H9 (cell line): ENCODE results near the gene ARHGAP12. TPM values are rescaled to one million over a fixed set of nuclear protein-coding genes. Genes with fewer than 3 reads are reported as not detected.
"Not testable (repeated sequence)": the region's sequence is repeated elsewhere in the genome, so short reads cannot be mapped to it uniquely, and the experiment has no call there.

Experiments
- DNase-seq: peaks from one replicate; pipeline ENCODE4 v3.0.0-alpha.2; 2017
- H2AFZ ChIP-seq: one replicate; pipeline ENCODE4 v1.6.1; 2013; ENCODE audit warnings: mild to moderate bottlenecking, low read length, control low read depth, moderate library complexity
- H2AK5ac ChIP-seq: 2 replicates; pipeline ENCODE4 v1.6.1; 2013; ENCODE audit warnings: low read length, control low read depth, mixed read lengths; ENCODE audit not compliant: insufficient read length
- H2BK120ac ChIP-seq: one replicate; pipeline ENCODE4 v1.6.1; 2013; ENCODE audit warnings: low read depth, mild to moderate bottlenecking, low read length, control low read depth, inconsistent platforms; ENCODE audit not compliant: poor library complexity, severe bottlenecking
- H2BK12ac ChIP-seq: 2 replicates; pipeline ENCODE4 v1.6.1; 2013; ENCODE audit warnings: low read length, control low read depth, mixed read lengths, low read depth; ENCODE audit not compliant: insufficient read length
- H2BK15ac ChIP-seq: 2 replicates; pipeline ENCODE4 v1.6.1; 2013; ENCODE audit warnings: low read depth, low read length, control low read depth
- H2BK20ac ChIP-seq: one replicate; pipeline ENCODE4 v1.6.1; 2013; ENCODE audit warnings: low read depth, mild to moderate bottlenecking, low read length, control low read depth, inconsistent platforms; ENCODE audit not compliant: poor library complexity, severe bottlenecking
- H2BK5ac ChIP-seq: 2 replicates; pipeline ENCODE4 v1.6.1; 2013; ENCODE audit warnings: low read length, control low read depth, mixed read lengths; ENCODE audit not compliant: insufficient read length
- H3K14ac ChIP-seq: 2 replicates; pipeline ENCODE4 v1.6.1; 2013; ENCODE audit warnings: low read length, control low read depth; ENCODE audit not compliant: insufficient read depth
- H3K18ac ChIP-seq: 2 replicates; pipeline ENCODE4 v1.6.1; 2013; ENCODE audit warnings: low read depth, mild to moderate bottlenecking, mixed read lengths, low read length, control low read depth; ENCODE audit not compliant: insufficient read length
- H3K23ac ChIP-seq: 2 replicates; pipeline ENCODE4 v1.6.1; 2013; ENCODE audit warnings: low read length, control low read depth, mixed read lengths, low read depth; ENCODE audit not compliant: insufficient read length
- H3K23me2 ChIP-seq: 2 replicates; pipeline ENCODE4 v1.6.1; 2013; ENCODE audit warnings: low read depth, mild to moderate bottlenecking, mixed read lengths, low read length, control low read depth; ENCODE audit not compliant: insufficient read length, poor library complexity, severe bottlenecking
- H3K27ac ChIP-seq: 2 replicates; pipeline ENCODE4 v1.5.1; 2013; ENCODE audit warnings: low read length, control low read depth, mixed read lengths, low read depth; ENCODE audit not compliant: insufficient read length
- H3K27me3 ChIP-seq: 2 replicates; pipeline ENCODE4 v1.6.1; 2013; ENCODE audit warnings: low read length, control low read depth, inconsistent platforms; ENCODE audit not compliant: insufficient read depth
- H3K4ac ChIP-seq: 2 replicates; pipeline ENCODE4 v1.6.1; 2013; ENCODE audit warnings: low read depth, mild to moderate bottlenecking, control low read depth, inconsistent platforms, low read length, moderate library complexity
- H3K4me1 ChIP-seq: 2 replicates; pipeline ENCODE4 v1.6.1; 2013; ENCODE audit warnings: low read length, control low read depth, inconsistent platforms; ENCODE audit not compliant: insufficient read depth
- H3K4me2 ChIP-seq: 2 replicates; pipeline ENCODE4 v1.6.1; 2013; ENCODE audit warnings: low read length, control low read depth, mixed read lengths; ENCODE audit not compliant: insufficient read length, insufficient read depth
- H3K56ac ChIP-seq: 2 replicates; pipeline ENCODE4 v1.6.1; 2013; ENCODE audit warnings: low read depth, mild to moderate bottlenecking, mixed read lengths, low read length, control low read depth; ENCODE audit not compliant: insufficient read length
- H3K79me1 ChIP-seq: 2 replicates; pipeline ENCODE4 v1.6.1; 2013; ENCODE audit warnings: low read depth, mild to moderate bottlenecking, moderate library complexity, low read length, control low read depth, inconsistent platforms; ENCODE audit not compliant: insufficient read depth, poor library complexity, severe bottlenecking
- H3K79me2 ChIP-seq: 2 replicates; pipeline ENCODE4 v1.6.1; 2013; ENCODE audit warnings: low read length, control low read depth, inconsistent platforms; ENCODE audit not compliant: insufficient read depth
- H3K9ac ChIP-seq: 2 replicates; pipeline ENCODE4 v1.6.1; 2013; ENCODE audit warnings: low read length, control low read depth, mixed read lengths; ENCODE audit not compliant: insufficient read length; ENCODE audit errors: extremely low read depth
- H3K9me3 ChIP-seq: one replicate; pipeline ENCODE4 v1.6.1; 2013; ENCODE audit warnings: low read depth, low read length, inconsistent platforms; ENCODE audit not compliant: control insufficient read depth
- H3T11ph ChIP-seq: one replicate; pipeline ENCODE4 v1.6.1; 2013; ENCODE audit warnings: mild to moderate bottlenecking, low read length, control low read depth, inconsistent platforms
- H4K20me1 ChIP-seq: one replicate; pipeline ENCODE4 v1.6.1; 2013; ENCODE audit not compliant: control insufficient read depth, insufficient read length, insufficient read depth
- H4K5ac ChIP-seq: 2 replicates; pipeline ENCODE4 v1.6.1; 2013; ENCODE audit warnings: low read depth, mild to moderate bottlenecking, mixed read lengths, low read length, control low read depth; ENCODE audit not compliant: insufficient read length
- H4K8ac ChIP-seq: replicated peaks from 2 replicates; pipeline ENCODE4 v1.6.1; 2013; ENCODE audit warnings: low read length, control low read depth, mixed read lengths, low read depth; ENCODE audit not compliant: insufficient read length
- H4K91ac ChIP-seq: 2 replicates; pipeline ENCODE4 v1.6.1; 2013; ENCODE audit warnings: low read depth, mild to moderate bottlenecking, moderate library complexity, mixed read lengths, low read length, control low read depth; ENCODE audit not compliant: insufficient read length
- H3K27ac Mint-ChIP-seq, 3 experiments: 2 replicates in 2 of 3; 3 replicates in 1 of 3; pipeline ENCODE4 v1.8.0; 2020 to 2021; ENCODE audit warnings: mixed read lengths in 3 of 3, mild to moderate bottlenecking in 1 of 3, moderate library complexity in 1 of 3
- H3K27me3 Mint-ChIP-seq: 2 replicates; pipeline ENCODE4 v1.8.0; 2021; ENCODE audit warnings: low read depth, mild to moderate bottlenecking, moderate library complexity, mixed read lengths
- H3K36me3 Mint-ChIP-seq, 3 experiments: 2 replicates in 2 of 3; 3 replicates in 1 of 3; pipeline ENCODE4 v1.8.0; 2020 to 2021; ENCODE audit warnings: low read depth in 3 of 3, mixed read lengths in 3 of 3; ENCODE audit not compliant: insufficient read depth in 1 of 3
- H3K4me1 Mint-ChIP-seq, 2 experiments: 2 replicates each; pipeline ENCODE4 v1.8.0; 2020; ENCODE audit warnings: mixed read lengths in 2 of 2
- H3K4me3 Mint-ChIP-seq, 2 experiments: 2 replicates in 1 of 2; 3 replicates in 1 of 2; pipeline ENCODE4 v1.8.0; 2020 to 2021; ENCODE audit warnings: mild to moderate bottlenecking in 2 of 2, mixed read lengths in 2 of 2, moderate library complexity in 1 of 2
- H3K9me3 Mint-ChIP-seq, 2 experiments: 2 replicates in 1 of 2; 3 replicates in 1 of 2; pipeline ENCODE4 v1.8.0; 2020; ENCODE audit warnings: mild to moderate bottlenecking in 2 of 2, mixed read lengths in 2 of 2, moderate library complexity in 1 of 2
- CTCF ChIP-seq: fragments of 200-600 bp; sonication (generic); conservative IDR thresholded peaks from 3 replicates; pipeline ENCODE4 v1.8.0; 2021; ENCODE audit warnings: antibody characterized with exemption, mild to moderate bottlenecking
- WGBS: extraction: QIAGEN DNeasy Blood & Tissue Kit; methylation state at CpG from one replicate; pipeline ENCODE4 v1.1.7; 2013; ENCODE audit warnings: missing lambda C conversion rate, low lambda C conversion rate, mixed read lengths; ENCODE audit not compliant: insufficient read length; ENCODE audit errors: extremely low coverage; 5-methylcytosine and 5-hydroxymethylcytosine counted together
- total RNA-seq: library from RNA; stranded (reverse); gene quantifications from 2 replicates; pipeline ENCODE4 v1.2.1, GENCODE V29; 2021

ARHGAP12 gene
- total RNA-seq, 1 experiment from 2014 or later, result 34.3 TPM

GRCh38 chr10:31769564-31769963 is 159.1 kb downstream of the ARHGAP12 start:
- H3K14ac ChIP-seq, result no peak overlapping the region
- no peaks in the 10 kb centered on the region for H3K23me2 ChIP-seq
- Mint-ChIP-seq H3K36me3 (peaks cover under 1 to 2% (median under 1%) of the 10 kb centered on the region in 3 experiments; a peak in 5 of 7 replicates), H3K4me1 (peaks cover 11 to 12% of the 10 kb centered on the region in 2 experiments), H3K27ac (no peak overlapping the region), H3K27me3 (no peaks in the 10 kb centered on the region; the same call in none of the 2 replicates), H3K9me3 (peaks cover 1 to 3% of the 10 kb centered on the region in 2 experiments), H3K4me3 (no peak overlapping the region)
- H3K79me2 ChIP-seq, result no peaks in the 10 kb centered on the region
- H4K91ac ChIP-seq, result no peak overlapping the region
- no peak overlapping the region for H4K5ac ChIP-seq
- H3K27ac ChIP-seq, result no peak overlapping the region
- H3K56ac ChIP-seq, result no peak overlapping the region
- no peak overlapping the region for H2BK5ac ChIP-seq
- no peak overlapping the region for H2BK15ac ChIP-seq
- H4K8ac ChIP-seq, result no peak overlapping the region
- no peak overlapping the region for H2AK5ac ChIP-seq
- H3K9me3 ChIP-seq, result no peaks in the 10 kb centered on the region
- no peak overlapping the region for H3K4me2 ChIP-seq
- no peaks in the 10 kb centered on the region for H3K4me1 ChIP-seq
- no peaks in the 10 kb centered on the region for H3K27me3 ChIP-seq
- no peaks in the 10 kb centered on the region for H4K20me1 ChIP-seq
- no peak overlapping the region for H3K9ac ChIP-seq
- DNase-seq, result no peak
- no peak overlapping the region for H3K23ac ChIP-seq
- H2BK120ac ChIP-seq, result no peak overlapping the region
- no CpG with 5 or more reads among the region's 4 CpGs for WGBS
- no peak for TF ChIP-seq CTCF
- no peaks in the 10 kb centered on the region for H3K79me1 ChIP-seq
- no peak overlapping the region for H3T11ph ChIP-seq
- H2BK20ac ChIP-seq, result no peak overlapping the region
- H3K4ac ChIP-seq, result no peak overlapping the region
- H2BK12ac ChIP-seq, result no peak overlapping the region
- H2AFZ ChIP-seq, result no peak overlapping the region
- no peak overlapping the region for H3K18ac ChIP-seq

- H3K23me2 ChIP-seq, H3K4me1 ChIP-seq, H3K14ac ChIP-seq, H3K79me1 ChIP-seq, H2BK20ac ChIP-seq, H3K79me2 ChIP-seq, H3K18ac ChIP-seq, H4K91ac ChIP-seq, H3K4ac ChIP-seq, H2BK5ac ChIP-seq, H3K4me3 Mint-ChIP-seq, H2BK120ac ChIP-seq, H4K8ac ChIP-seq, H2AFZ ChIP-seq, H3K27me3 Mint-ChIP-seq, H4K5ac ChIP-seq, H3K4me1 Mint-ChIP-seq, H3K23ac ChIP-seq, H3K27ac ChIP-seq, H2BK12ac ChIP-seq, H3K56ac ChIP-seq, H3K9ac ChIP-seq, H3T11ph ChIP-seq, H3K27ac Mint-ChIP-seq, H3K9me3 ChIP-seq, H2BK15ac ChIP-seq, H3K9me3 Mint-ChIP-seq, H4K20me1 ChIP-seq, H3K27me3 ChIP-seq, H3K4me2 ChIP-seq, H3K36me3 Mint-ChIP-seq, DNase-seq, H2AK5ac ChIP-seq: not testable (repeated sequence)
- WGBS, result no CpG with 5 or more reads among the region's 7 CpGs
These were observed 159.7 kb downstream of the ARHGAP12 start for GRCh38 chr10:31768935-31769334.
